ENCODE data around the gene IRF8.
"Not testable (repeated sequence)": the region's sequence is repeated elsewhere in the genome, so short reads cannot be mapped to it uniquely, and the experiment has no call there.

The IRF8 gene

GRCh38 chr16:85871756-85872155, 27.2 kb upstream of the IRF8 start:
- no peak for DNase-seq (ENCODE audit: low read depth in 1 of 2, low spot score in 1 of 2)
- TF ChIP-seq JUND (IDR thresholded peaks at IDR 0.05; ENCODE audit: low read depth) = no peak
- in situ Hi-C loops (cut with HindIII; ENCODE audit: low pct_unique_long_range_greater_than_20kb, low sequenced_read_pairs) = no loop called here

GRCh38 chr16:85872734-85873133, 26.2 kb upstream of the IRF8 start:
- no peak for DNase-seq (ENCODE audit: low read depth in 1 of 2, low spot score in 1 of 2)
- in situ Hi-C loops (cut with HindIII; ENCODE audit: low pct_unique_long_range_greater_than_20kb, low sequenced_read_pairs) = no loop called here
- TF ChIP-seq JUND (IDR thresholded peaks at IDR 0.05; ENCODE audit: low read depth) = no peak

GRCh38 chr16:85873153-85873552, 25.8 kb upstream of the IRF8 start:
- DNase-seq (ENCODE audit: low read depth in 1 of 2, low spot score in 1 of 2) = no peak
- in situ Hi-C loops (cut with HindIII; ENCODE audit: low pct_unique_long_range_greater_than_20kb, low sequenced_read_pairs) = no loop called here
- TF ChIP-seq JUND (IDR thresholded peaks at IDR 0.05; ENCODE audit: low read depth) = no peak

GRCh38 chr16:85874031-85874430, 24.9 kb upstream of the IRF8 start:
- in situ Hi-C loops (cut with HindIII; ENCODE audit: low pct_unique_long_range_greater_than_20kb, low sequenced_read_pairs); DNase-seq (ENCODE audit: low read depth in 1 of 2, low spot score in 1 of 2): not testable (repeated sequence)

- in situ Hi-C loops (cut with HindIII; ENCODE audit: low pct_unique_long_range_greater_than_20kb, low sequenced_read_pairs) = no loop called here
- no peak for TF ChIP-seq JUND (IDR thresholded peaks at IDR 0.05; ENCODE audit: low read depth)
- no peak for DNase-seq (ENCODE audit: low read depth in 1 of 2, low spot score in 1 of 2)
Measured at GRCh38 chr16:85878407-85878806, 20.6 kb upstream of the IRF8 start.

GRCh38 chr16:85878875-85879274, 20.1 kb upstream of the IRF8 start:
- in situ Hi-C loops (cut with HindIII; ENCODE audit: low pct_unique_long_range_greater_than_20kb, low sequenced_read_pairs) = no loop called here
- TF ChIP-seq JUND (IDR thresholded peaks at IDR 0.05; ENCODE audit: low read depth) = no peak
- peak in 1 of 2 experiments; percentile 47 for DNase-seq (ENCODE audit: low read depth in 1 of 2, low spot score in 1 of 2)

- no peak for TF ChIP-seq JUND (IDR thresholded peaks at IDR 0.05; ENCODE audit: low read depth)
- in situ Hi-C loops (cut with HindIII; ENCODE audit: low pct_unique_long_range_greater_than_20kb, low sequenced_read_pairs) = no loop called here
- DNase-seq (ENCODE audit: low read depth in 1 of 2, low spot score in 1 of 2) = no peak
Measured at GRCh38 chr16:85879549-85879948, 19.4 kb upstream of the IRF8 start.

- DNase-seq (ENCODE audit: low read depth in 1 of 2, low spot score in 1 of 2) = no peak
- in situ Hi-C loops (cut with HindIII; ENCODE audit: low pct_unique_long_range_greater_than_20kb, low sequenced_read_pairs) = no loop called here
- no peak for TF ChIP-seq JUND (IDR thresholded peaks at IDR 0.05; ENCODE audit: low read depth)
Measured at GRCh38 chr16:85879975-85880831, 18.8 kb upstream of the IRF8 start.

GRCh38 chr16:85880861-85881260, 18.1 kb upstream of the IRF8 start:
- in situ Hi-C loops (cut with HindIII; ENCODE audit: low pct_unique_long_range_greater_than_20kb, low sequenced_read_pairs) = no loop called here
- TF ChIP-seq JUND (IDR thresholded peaks at IDR 0.05; ENCODE audit: low read depth) = no peak
- DNase-seq (ENCODE audit: low read depth in 1 of 2, low spot score in 1 of 2) = no peak

- no peak for TF ChIP-seq JUND (IDR thresholded peaks at IDR 0.05; ENCODE audit: low read depth)
- in situ Hi-C loops (cut with HindIII; ENCODE audit: low pct_unique_long_range_greater_than_20kb, low sequenced_read_pairs) = no loop called here
- DNase-seq (ENCODE audit: low read depth in 1 of 2, low spot score in 1 of 2) = no peak
Measured at GRCh38 chr16:85881436-85881835, 17.5 kb upstream of the IRF8 start.

GRCh38 chr16:85882181-85882810, 16.7 kb upstream of the IRF8 start:
- in situ Hi-C loops (cut with HindIII; ENCODE audit: low pct_unique_long_range_greater_than_20kb, low sequenced_read_pairs) = no loop called here
- TF ChIP-seq JUND (IDR thresholded peaks at IDR 0.05; ENCODE audit: low read depth) = no peak
- no peak for DNase-seq (ENCODE audit: low read depth in 1 of 2, low spot score in 1 of 2)

GRCh38 chr16:85883813-85884212, 15.1 kb upstream of the IRF8 start:
- DNase-seq (ENCODE audit: low read depth in 1 of 2, low spot score in 1 of 2) = no peak
- no peak for TF ChIP-seq JUND (IDR thresholded peaks at IDR 0.05; ENCODE audit: low read depth)
- in situ Hi-C loops (cut with HindIII; ENCODE audit: low pct_unique_long_range_greater_than_20kb, low sequenced_read_pairs) = no loop called here

- TF ChIP-seq JUND (IDR thresholded peaks at IDR 0.05; ENCODE audit: low read depth) = no peak
- DNase-seq (ENCODE audit: low read depth in 1 of 2, low spot score in 1 of 2) = no peak
- in situ Hi-C loops (cut with HindIII; ENCODE audit: low pct_unique_long_range_greater_than_20kb, low sequenced_read_pairs) = no loop called here
Measured at GRCh38 chr16:85884808-85885463, 14.0 kb upstream of the IRF8 start.
